ENCODE data around the gene PFKFB3.

DNA sequence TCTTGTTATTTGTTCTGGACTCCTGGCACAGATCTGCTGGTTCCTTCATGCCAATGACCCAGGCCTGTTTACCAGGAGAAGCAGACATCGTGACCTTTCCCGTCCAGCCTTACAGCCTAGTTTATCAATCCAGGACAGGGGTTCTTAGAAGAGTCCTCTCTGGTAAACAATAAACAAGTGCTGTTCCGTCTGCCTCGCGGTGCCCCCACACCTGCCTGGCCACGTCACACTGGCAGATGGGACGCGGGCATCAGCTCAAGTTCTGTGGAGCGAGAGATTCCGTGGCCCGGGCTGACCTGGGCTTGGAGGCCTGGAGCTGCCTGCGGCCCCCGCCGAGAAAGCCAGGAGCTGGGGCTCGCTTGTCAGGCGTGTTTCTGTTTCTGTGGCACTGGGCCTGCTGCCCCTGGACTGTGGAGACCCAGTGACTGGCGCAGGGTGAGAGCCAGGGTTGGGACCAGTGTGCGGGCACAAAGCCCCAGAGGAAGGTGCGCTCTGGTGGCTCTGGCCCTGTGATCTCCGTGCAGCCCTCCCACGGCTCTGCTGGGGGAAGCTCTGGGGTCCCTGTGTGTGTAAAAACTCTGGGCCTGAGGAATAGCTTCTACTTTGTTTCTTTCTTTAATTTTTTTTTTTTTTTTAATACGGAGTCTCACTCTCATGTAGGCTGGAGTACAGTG lies 28.4 kb upstream of the PFKFB3 start:
- TF ChIP-seq, protein P1, sequence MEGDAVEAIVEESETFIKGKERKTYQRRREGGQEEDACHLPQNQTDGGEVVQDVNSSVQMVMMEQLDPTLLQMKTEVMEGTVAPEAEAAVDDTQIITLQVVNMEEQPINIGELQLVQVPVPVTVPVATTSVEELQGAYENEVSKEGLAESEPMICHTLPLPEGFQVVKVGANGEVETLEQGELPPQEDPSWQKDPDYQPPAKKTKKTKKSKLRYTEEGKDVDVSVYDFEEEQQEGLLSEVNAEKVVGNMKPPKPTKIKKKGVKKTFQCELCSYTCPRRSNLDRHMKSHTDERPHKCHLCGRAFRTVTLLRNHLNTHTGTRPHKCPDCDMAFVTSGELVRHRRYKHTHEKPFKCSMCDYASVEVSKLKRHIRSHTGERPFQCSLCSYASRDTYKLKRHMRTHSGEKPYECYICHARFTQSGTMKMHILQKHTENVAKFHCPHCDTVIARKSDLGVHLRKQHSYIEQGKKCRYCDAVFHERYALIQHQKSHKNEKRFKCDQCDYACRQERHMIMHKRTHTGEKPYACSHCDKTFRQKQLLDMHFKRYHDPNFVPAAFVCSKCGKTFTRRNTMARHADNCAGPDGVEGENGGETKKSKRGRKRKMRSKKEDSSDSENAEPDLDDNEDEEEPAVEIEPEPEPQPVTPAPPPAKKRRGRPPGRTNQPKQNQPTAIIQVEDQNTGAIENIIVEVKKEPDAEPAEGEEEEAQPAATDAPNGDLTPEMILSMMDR (IDR thresholded peaks at IDR 0.05), result no peak
- TF ChIP-seq POLR2A (IDR thresholded peaks at IDR 0.05), result no peak
